Panc1 (cell line): ENCODE measurements around the gene CAMKK2. TPM values are rescaled to one million over a fixed set of nuclear protein-coding genes. Genes with fewer than 3 reads are reported as not detected.

Experiments used
- ATAC-seq: fragments of 200-7000 bp; cut with Tn5 transposase; 2 replicates; pipeline ENCODE4 v1.9.1; 2020; ENCODE audit warnings: mild to moderate bottlenecking, moderate library complexity
- BruUV-seq: library from RNA; stranded (reverse); fragments of 400-500 nt; replicated peaks from 2 replicates; lab custom pipeline; 2021; lab: Mats Ljungman, UMichigan
- CTCF ChIA-PET: fragments of 300-600 bp; sonication (Branson Sonifier 250); formaldehyde crosslinking; loops from one replicate; lab custom pipeline; 2022; ENCODE audit warnings: antibody characterized with exemption; lab: Charles Lee
- POLR2A ChIA-PET: fragments of 300-600 bp; sonication (Branson Sonifier 250); formaldehyde crosslinking; loops from one replicate; lab custom pipeline; 2022; ENCODE audit warnings: antibody characterized with exemption; lab: Charles Lee
- DNase-seq: peaks from one replicate; pipeline ENCODE4 v3.0.0-alpha.2; 2010; ENCODE audit warnings: low read depth, low spot score
- H3K27ac ChIP-seq: 2 replicates; pipeline ENCODE4 v1.5.1; 2011; ENCODE audit warnings: mild to moderate bottlenecking, low read length, inconsistent platforms
- H3K27me3 ChIP-seq: fragments of 200-500 bp; sonication (Bioruptor generic); 2 replicates; pipeline ENCODE4 v1.6.0; 2014; ENCODE audit warnings: low read length, inconsistent platforms; ENCODE audit not compliant: control insufficient read depth, insufficient read depth
- H3K36me3 ChIP-seq: fragments of 200-500 bp; sonication (Bioruptor generic); 2 replicates; pipeline ENCODE4 v1.5.1; 2014; ENCODE audit warnings: inconsistent platforms, mild to moderate bottlenecking, low read length, moderate library complexity; ENCODE audit not compliant: control insufficient read depth, insufficient read depth
- H3K4me1 ChIP-seq: 2 replicates; pipeline ENCODE4 v1.5.1; 2011; ENCODE audit warnings: inconsistent platforms, mild to moderate bottlenecking, low read length, moderate library complexity; ENCODE audit not compliant: control insufficient read depth, insufficient read depth
- H3K4me3 ChIP-seq, 2 experiments: 2 replicates each; pipeline ENCODE4 v1.5.1; 2011 to 2012; ENCODE audit warnings: low read depth in 2 of 2, low read length in 2 of 2, mild to moderate bottlenecking in 2 of 2, inconsistent platforms in 1 of 2, moderate library complexity in 1 of 2
- H3K9me3 ChIP-seq: fragments of 200-500 bp; sonication (Bioruptor generic); 2 replicates; pipeline ENCODE4 v1.5.1; 2014; ENCODE audit warnings: low read depth, mild to moderate bottlenecking, inconsistent platforms, low read length, moderate library complexity; ENCODE audit not compliant: control insufficient read depth, insufficient read depth
- POLR2AphosphoS5 ChIP-seq: IDR thresholded peaks from 2 replicates; pipeline ENCODE4 v1.6.1; 2012; ENCODE audit warnings: mild to moderate bottlenecking, low read depth, low read length, moderate library complexity
- SIN3A ChIP-seq: IDR thresholded peaks from 2 replicates; pipeline ENCODE4 v1.6.1; 2012; ENCODE audit warnings: low read depth, mild to moderate bottlenecking, low read length, moderate library complexity, borderline replicate concordance; ENCODE audit not compliant: insufficient read depth
- TCF7L2 ChIP-seq: IDR thresholded peaks from 2 replicates; pipeline ENCODE4 v1.6.1; 2011; ENCODE audit warnings: mild to moderate bottlenecking, low read depth, low read length, inconsistent platforms
- in situ Hi-C: cut with HindIII; loops from 2 replicates; pipeline ENCODE4 v1.10.0; 2016; ENCODE audit warnings: low sequenced_read_pairs, low pct_unique_long_range_greater_than_20kb
- intact Hi-C: fragments of 100-400 bp; cut with micrococcal nuclease; formaldehyde crosslinking; loops from one replicate; pipeline ENCODE4 v1.10.0; 2022; ENCODE audit not compliant: unreplicated experiment
- total RNA-seq: library from RNA; stranded (reverse); gene quantifications from one replicate; pipeline ENCODE4 v1.2.1, GENCODE V29; 2021; ENCODE audit not compliant: unreplicated experiment
- TF ChIP-seq, protein P1 (sequence below): fragments of 450-650 bp; IDR thresholded peaks from 2 replicates; pipeline ENCODE4 v1.5.1; 2017; ENCODE audit warnings: mild to moderate bottlenecking
- TF ChIP-seq, protein P2 (sequence below), 2 experiments: IDR thresholded peaks; 2 replicates each; pipeline ENCODE4 v1.6.1; 2011 to 2012; ENCODE audit warnings: low read depth in 2 of 2, control low read depth in 1 of 2, low read length in 1 of 2, mild to moderate bottlenecking in 1 of 2, moderate library complexity in 1 of 2; ENCODE audit not compliant: insufficient read depth in 1 of 2

Gene CAMKK2
- total RNA-seq, 1 experiment from 2014 or later, result 37.8 TPM

DNA sequence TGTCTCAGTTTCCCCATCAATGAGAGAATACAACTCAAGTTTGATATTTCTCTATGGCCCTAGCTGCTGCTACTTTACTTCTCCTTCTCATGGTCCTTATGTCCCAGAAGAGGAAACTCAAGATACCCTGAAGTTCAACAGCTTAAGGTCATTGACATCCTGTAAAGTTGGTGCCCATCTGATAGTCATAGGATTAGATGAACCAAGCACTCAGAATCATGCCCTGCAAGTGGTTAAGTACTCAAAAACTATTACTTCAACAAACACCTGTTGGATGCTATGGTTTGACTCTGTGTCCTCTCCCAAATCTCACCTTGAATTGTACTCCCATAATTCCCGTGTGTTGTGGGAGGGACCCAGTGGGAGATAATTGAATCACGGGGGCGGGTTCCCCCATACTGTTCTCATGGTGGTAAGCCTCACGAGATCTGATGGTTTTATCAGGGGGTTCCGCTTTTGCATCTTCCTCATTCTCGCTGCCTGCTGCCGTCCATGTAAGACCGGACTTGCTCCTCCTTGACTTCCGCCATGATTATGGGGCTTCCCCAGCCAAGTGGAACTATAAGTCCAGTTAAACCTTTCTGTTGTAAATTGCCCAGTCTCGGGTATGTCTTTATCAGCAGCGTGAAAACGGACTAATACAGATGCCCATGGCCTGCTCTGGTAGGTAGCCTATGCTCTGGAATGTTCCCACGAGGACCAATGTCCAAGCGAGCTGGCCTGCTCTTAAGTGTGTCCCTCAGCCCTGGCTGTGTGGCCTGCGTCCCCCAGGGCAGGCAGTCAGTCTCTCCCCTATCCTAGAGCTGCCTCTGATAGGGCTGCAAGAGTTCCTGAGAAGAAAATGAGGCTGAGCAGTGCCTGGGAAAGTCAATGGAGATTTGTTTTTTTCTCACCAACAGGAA, 18.1 kb downstream of the CAMKK2 start:
- no peak for TF ChIP-seq SIN3A
- TF ChIP-seq, protein P1, sequence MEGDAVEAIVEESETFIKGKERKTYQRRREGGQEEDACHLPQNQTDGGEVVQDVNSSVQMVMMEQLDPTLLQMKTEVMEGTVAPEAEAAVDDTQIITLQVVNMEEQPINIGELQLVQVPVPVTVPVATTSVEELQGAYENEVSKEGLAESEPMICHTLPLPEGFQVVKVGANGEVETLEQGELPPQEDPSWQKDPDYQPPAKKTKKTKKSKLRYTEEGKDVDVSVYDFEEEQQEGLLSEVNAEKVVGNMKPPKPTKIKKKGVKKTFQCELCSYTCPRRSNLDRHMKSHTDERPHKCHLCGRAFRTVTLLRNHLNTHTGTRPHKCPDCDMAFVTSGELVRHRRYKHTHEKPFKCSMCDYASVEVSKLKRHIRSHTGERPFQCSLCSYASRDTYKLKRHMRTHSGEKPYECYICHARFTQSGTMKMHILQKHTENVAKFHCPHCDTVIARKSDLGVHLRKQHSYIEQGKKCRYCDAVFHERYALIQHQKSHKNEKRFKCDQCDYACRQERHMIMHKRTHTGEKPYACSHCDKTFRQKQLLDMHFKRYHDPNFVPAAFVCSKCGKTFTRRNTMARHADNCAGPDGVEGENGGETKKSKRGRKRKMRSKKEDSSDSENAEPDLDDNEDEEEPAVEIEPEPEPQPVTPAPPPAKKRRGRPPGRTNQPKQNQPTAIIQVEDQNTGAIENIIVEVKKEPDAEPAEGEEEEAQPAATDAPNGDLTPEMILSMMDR, result no peak
- TF ChIP-seq, protein P2, sequence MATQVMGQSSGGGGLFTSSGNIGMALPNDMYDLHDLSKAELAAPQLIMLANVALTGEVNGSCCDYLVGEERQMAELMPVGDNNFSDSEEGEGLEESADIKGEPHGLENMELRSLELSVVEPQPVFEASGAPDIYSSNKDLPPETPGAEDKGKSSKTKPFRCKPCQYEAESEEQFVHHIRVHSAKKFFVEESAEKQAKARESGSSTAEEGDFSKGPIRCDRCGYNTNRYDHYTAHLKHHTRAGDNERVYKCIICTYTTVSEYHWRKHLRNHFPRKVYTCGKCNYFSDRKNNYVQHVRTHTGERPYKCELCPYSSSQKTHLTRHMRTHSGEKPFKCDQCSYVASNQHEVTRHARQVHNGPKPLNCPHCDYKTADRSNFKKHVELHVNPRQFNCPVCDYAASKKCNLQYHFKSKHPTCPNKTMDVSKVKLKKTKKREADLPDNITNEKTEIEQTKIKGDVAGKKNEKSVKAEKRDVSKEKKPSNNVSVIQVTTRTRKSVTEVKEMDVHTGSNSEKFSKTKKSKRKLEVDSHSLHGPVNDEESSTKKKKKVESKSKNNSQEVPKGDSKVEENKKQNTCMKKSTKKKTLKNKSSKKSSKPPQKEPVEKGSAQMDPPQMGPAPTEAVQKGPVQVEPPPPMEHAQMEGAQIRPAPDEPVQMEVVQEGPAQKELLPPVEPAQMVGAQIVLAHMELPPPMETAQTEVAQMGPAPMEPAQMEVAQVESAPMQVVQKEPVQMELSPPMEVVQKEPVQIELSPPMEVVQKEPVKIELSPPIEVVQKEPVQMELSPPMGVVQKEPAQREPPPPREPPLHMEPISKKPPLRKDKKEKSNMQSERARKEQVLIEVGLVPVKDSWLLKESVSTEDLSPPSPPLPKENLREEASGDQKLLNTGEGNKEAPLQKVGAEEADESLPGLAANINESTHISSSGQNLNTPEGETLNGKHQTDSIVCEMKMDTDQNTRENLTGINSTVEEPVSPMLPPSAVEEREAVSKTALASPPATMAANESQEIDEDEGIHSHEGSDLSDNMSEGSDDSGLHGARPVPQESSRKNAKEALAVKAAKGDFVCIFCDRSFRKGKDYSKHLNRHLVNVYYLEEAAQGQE (IDR thresholded peaks at IDR 0.05; ENCODE audit: insufficient read depth in 1 of 2, low read depth in 2 of 2, low read length in 1 of 2), result no peak
- TF ChIP-seq TCF7L2, result no peak
- TF ChIP-seq POLR2AphosphoS5, result no peak
- H3K4me3 ChIP-seq, result no peak overlapping the region
- CTCF ChIA-PET, result interaction anchor here (0.6 kb wide), 1 partner anchor 14 kb away, joined by 3 read pairs; no protein-coding TSS in a partner anchor
- BruUV-seq, result no TSS peak
- ATAC-seq (no peak), DNase-seq (no peak)
- POLR2A ChIA-PET, result no interaction called here
- H3K27ac ChIP-seq, result no peak overlapping the region
- no peaks in the 10 kb centered on the region for H3K4me1 ChIP-seq
- intact Hi-C loops (no loop called here), in situ Hi-C loops (no loop called here)
- no peaks in the 10 kb centered on the region for H3K9me3 ChIP-seq
- H3K36me3 ChIP-seq, result no peaks in the 10 kb centered on the region
- no peaks in the 10 kb centered on the region for H3K27me3 ChIP-seq

- ATAC-seq (no peak), DNase-seq (no peak)
- Histone ChIP-seq H3K4me3 (no peak overlapping the region), H3K36me3 (no peaks in the 10 kb centered on the region), H3K4me1 (no peaks in the 10 kb centered on the region), H3K9me3 (no peaks in the 10 kb centered on the region), H3K27me3 (no peaks in the 10 kb centered on the region), H3K27ac (no peak overlapping the region)
- in situ Hi-C loops, result no loop called here
- POLR2A ChIA-PET, result interaction anchor here (0.6 kb wide), 1 partner anchor 9 kb away, joined by 9 read pairs; no protein-coding TSS in a partner anchor
- intact Hi-C loops, result no loop called here
- CTCF ChIA-PET, result no interaction called here
- no TSS peak for BruUV-seq
- TF ChIP-seq, protein P2 (IDR thresholded peaks at IDR 0.05; ENCODE audit: insufficient read depth in 1 of 2, low read depth in 2 of 2, low read length in 1 of 2), result no peak
- no peak for TF ChIP-seq POLR2AphosphoS5
- TF ChIP-seq TCF7L2, result no peak
- TF ChIP-seq SIN3A, result no peak
- TF ChIP-seq, protein P1, result no peak
Measured at GRCh38 chr12:121277374-121277759, 19.1 kb downstream of the CAMKK2 start.
